Tibial artery (tissue), 4 donors: ENCODE measurements around the gene CD52.

Experiments used
- DNase-seq, 2 donors: peaks; one replicate each; pipeline ENCODE4 v3.0.0-alpha.2; 2019
- H3K27ac ChIP-seq, 2 donors: fragments of 200-600 bp; sonication (generic) in 1 of 2; 1 replicate in 1 of 2; 2 replicates in 1 of 2; pipeline ENCODE4 v1.5.1; 2018 to 2019; ENCODE audit warnings: mild to moderate bottlenecking in 1 of 2
- H3K27me3 ChIP-seq, 2 donors: fragments of 200-600 bp; sonication (generic) in 1 of 2; one replicate each; pipeline versions ENCODE4 v1.5.1 to v1.6.0; 2016 to 2019
- H3K36me3 ChIP-seq, 3 donors: fragments of 200-600 bp; sonication (generic) in 2 of 3; one replicate each; pipeline ENCODE4 v1.5.1; 2016 to 2019; ENCODE audit warnings: mild to moderate bottlenecking in 2 of 3
- H3K4me1 ChIP-seq, 4 donors: fragments of 200-600 bp; sonication (generic) in 2 of 4; 1 replicate in 3 of 4; 2 replicates in 1 of 4; pipeline ENCODE4 v1.5.1; 2016 to 2019
- H3K4me3 ChIP-seq, 2 donors: fragments of 200-600 bp; sonication (generic) in 1 of 2; 1 replicate in 1 of 2; 2 replicates in 1 of 2; pipeline ENCODE4 v1.5.1; 2018 to 2019; ENCODE audit warnings: mild to moderate bottlenecking in 2 of 2
- H3K9me3 ChIP-seq, 3 donors: fragments of 200-600 bp; sonication (generic) in 1 of 3; one replicate each; pipeline ENCODE4 v1.5.1; 2016 to 2019
- CTCF ChIP-seq, 2 experiments: fragments of 200-600 bp in 1 of 2; fragments of 450-650 bp in 1 of 2; IDR thresholded peaks; one replicate each; pipeline ENCODE4 v1.5.1; 2017 to 2019; ENCODE audit warnings: antibody characterized with exemption in 2 of 2, mild to moderate bottlenecking in 1 of 2, moderate library complexity in 1 of 2
- intact Hi-C: fragments of 100-400 bp; cut with DNase I; formaldehyde crosslinking; loops from one replicate; pipeline ENCODE4 v1.15.0; 2023; ENCODE audit warnings: low total_unique reads

CD52 gene

DNA sequence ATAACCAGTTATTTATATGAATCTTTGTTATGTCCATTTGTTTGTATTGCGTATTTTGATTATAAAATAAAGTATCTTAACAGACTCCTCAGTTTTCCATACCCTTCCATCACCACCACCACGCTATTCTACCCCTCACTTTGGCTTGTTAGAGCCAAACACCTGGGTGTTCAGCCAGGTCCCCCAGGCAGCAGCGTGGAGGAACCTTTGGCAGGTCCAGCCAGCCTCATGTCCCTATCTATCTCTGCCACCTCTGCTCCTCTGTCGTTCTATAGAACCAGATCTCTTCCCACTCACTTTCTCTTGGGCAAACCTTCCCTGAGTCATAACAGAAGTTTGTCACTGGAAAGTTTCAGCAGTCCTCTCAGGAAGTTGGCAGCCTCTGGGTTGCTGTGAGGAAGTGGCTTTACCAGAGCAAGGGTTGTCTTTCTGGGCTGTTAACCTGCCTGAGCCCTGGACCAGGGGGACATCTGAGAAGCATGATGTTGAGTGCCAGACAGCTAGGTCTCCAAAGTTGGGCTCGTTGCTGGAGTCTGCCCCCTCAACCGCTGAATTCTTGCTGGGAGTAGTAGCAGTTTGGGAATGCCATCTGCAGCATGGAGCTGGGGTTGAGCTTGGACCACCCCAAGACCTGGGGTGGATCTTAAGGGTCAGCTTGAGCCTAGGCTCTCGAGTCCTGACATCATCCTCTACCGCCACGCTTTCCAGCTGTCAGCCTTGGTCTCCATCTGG lies 38.9 kb upstream of the CD52 start:
- peaks cover 0 to 76% (median 63%) of the 10 kb centered on the region in 4 donors for H3K4me1 ChIP-seq
- no peak for TF ChIP-seq CTCF (IDR thresholded peaks at IDR 0.05)
- H3K27me3 ChIP-seq, result no peaks in the 10 kb centered on the region
- H3K9me3 ChIP-seq, result no peaks in the 10 kb centered on the region
- intact Hi-C loops, result loop anchor here (5.0 kb wide), 1 partner anchor 1338 kb away; no protein-coding TSS in a partner anchor
- no peaks in the 10 kb centered on the region for H3K36me3 ChIP-seq
- peak overlapping the region; percentile 74 to 88 for H3K4me3 ChIP-seq
- peak; percentile 65 to 87 for DNase-seq
- peak overlapping the region; percentile 86 to 92 for H3K27ac ChIP-seq

- Histone ChIP-seq H3K36me3 (no peaks in the 10 kb centered on the region), H3K9me3 (no peaks in the 10 kb centered on the region), H3K27ac (peak within 1 kb of the TSS; percentile 86 to 92), H3K4me3 (peak within 1 kb of the TSS; percentile 74 to 88), H3K27me3 (no peaks in the 10 kb centered on the region), H3K4me1 (peaks cover 0 to 84% (median 71%) of the 10 kb centered on the region in 4 donors)
- intact Hi-C loops, result loop anchor here (5.0 kb wide), 1 partner anchor 1338 kb away; no protein-coding TSS in a partner anchor
- DNase-seq, result peak; percentile 90 to 94
- TF ChIP-seq CTCF (IDR thresholded peaks at IDR 0.05), result peak in 1 of 2 experiments; percentile 19
Measured at GRCh38 chr1:26279456-26280332, 38.1 kb upstream of the CD52 start, which contains the start of gene SH3BGRL3. SH3BGRL3 (plus strand) TSS chr1:26280086; CDS start chr1:26280156, 70 bp downstream.

DNA sequence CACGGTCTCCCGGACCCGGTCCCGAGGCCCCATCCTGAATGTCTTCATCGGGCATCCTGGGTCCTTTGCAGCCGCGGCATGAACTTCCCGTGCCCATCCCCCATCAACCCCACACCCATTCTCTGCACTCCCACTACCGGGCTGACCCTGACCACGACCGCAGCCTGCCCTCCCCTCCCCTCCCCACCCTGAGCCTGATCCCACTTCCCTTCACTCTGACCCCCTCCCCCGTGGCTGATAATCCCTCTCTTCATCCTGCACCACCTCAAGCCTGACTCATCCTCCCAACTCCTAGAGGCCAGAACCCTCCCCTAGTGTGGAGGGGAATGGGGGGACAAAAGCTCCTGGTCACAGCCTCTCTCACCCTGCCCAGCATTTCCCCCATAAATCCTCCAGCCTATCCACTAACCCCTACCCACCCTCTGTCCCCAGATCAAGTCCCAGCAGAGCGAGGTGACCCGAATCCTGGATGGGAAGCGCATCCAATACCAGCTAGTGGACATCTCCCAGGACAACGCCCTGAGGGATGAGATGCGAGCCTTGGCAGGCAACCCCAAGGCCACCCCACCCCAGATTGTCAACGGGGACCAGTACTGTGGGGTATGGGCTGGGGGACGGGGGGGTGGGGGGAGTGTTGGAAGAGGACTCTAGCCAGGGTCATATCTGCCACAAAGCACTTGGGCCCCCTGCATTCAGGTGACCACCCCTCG lies 37.3 kb upstream of the CD52 start:
- no peaks in the 10 kb centered on the region for H3K9me3 ChIP-seq
- no peak for TF ChIP-seq CTCF (IDR thresholded peaks at IDR 0.05)
- peak overlapping the region; percentile 86 to 92 for H3K27ac ChIP-seq
- H3K4me3 ChIP-seq, result peak overlapping the region; percentile 74 to 88
- H3K36me3 ChIP-seq, result no peaks in the 10 kb centered on the region
- peaks cover 0 to 86% (median 73%) of the 10 kb centered on the region in 4 donors for H3K4me1 ChIP-seq
- intact Hi-C loops, result no loop called here
- DNase-seq, result peak in 1 of 2 donors; percentile 68
- H3K27me3 ChIP-seq, result no peaks in the 10 kb centered on the region

GRCh38 chr1:26281091-26281958 lies 36.4 kb upstream of the CD52 start:
- Histone ChIP-seq H3K4me1 (peaks cover 0 to 80% (median 67%) of the 10 kb centered on the region in 4 donors), H3K36me3 (no peaks in the 10 kb centered on the region), H3K27ac (peak overlapping the region; percentile 86 to 92), H3K9me3 (no peaks in the 10 kb centered on the region), H3K27me3 (no peaks in the 10 kb centered on the region), H3K4me3 (peak overlapping the region; percentile 74 to 88)
- intact Hi-C loops, result no loop called here
- DNase-seq, result no peak
- no peak for TF ChIP-seq CTCF (IDR thresholded peaks at IDR 0.05)
